HG03469 (cell line): Measurements from ENCODE around the gene CCR6.

ENCODE experiments used
- ATAC-seq: cut with Tn5 transposase; IDR thresholded peaks from one replicate; pipeline ENCODE4 v1.9.1; 2021; ENCODE audit warnings: mild to moderate bottlenecking, moderate library complexity, moderate number of reproducible peaks; ENCODE audit not compliant: unreplicated experiment

CCR6 gene

GRCh38 chr6:167140589-167141474 is 17.9 kb downstream of the CCR6 start:
- no peak for ATAC-seq

GRCh38 chr6:167141667-167142432 is 19.0 kb downstream of the CCR6 start:
- ATAC-seq, result no peak

- ATAC-seq, result no peak
Observed at GRCh38 chr6:167142433-167142761, 19.5 kb downstream of the CCR6 start.

- ATAC-seq, result no peak
Observed at GRCh38 chr6:167143041-167143440, 20.1 kb downstream of the CCR6 start.

- ATAC-seq, result no peak
Observed at GRCh38 chr6:167145461-167145860, 22.6 kb downstream of the CCR6 start.

- no peak for ATAC-seq
Observed at GRCh38 chr6:167146135-167146534, 23.2 kb downstream of the CCR6 start.

- no peak for ATAC-seq
Observed at GRCh38 chr6:167146977-167147376, 24.1 kb downstream of the CCR6 start.

- ATAC-seq, result no peak
Observed at GRCh38 chr6:167148021-167148420, 25.1 kb downstream of the CCR6 start.

GRCh38 chr6:167148997-167149396 is 26.1 kb downstream of the CCR6 start:
- no peak for ATAC-seq

- peak; percentile 31 for ATAC-seq
Observed at GRCh38 chr6:167150941-167151549, 28.1 kb downstream of the CCR6 start.

GRCh38 chr6:167151648-167152047 is 28.8 kb downstream of the CCR6 start:
- no peak for ATAC-seq

GRCh38 chr6:167152862-167153261 is 30.0 kb downstream of the CCR6 start:
- ATAC-seq, result peak; percentile 31

- ATAC-seq, result peak; percentile 38
Observed at GRCh38 chr6:167153521-167153959, 30.6 kb downstream of the CCR6 start.

- no peak for ATAC-seq
Observed at GRCh38 chr6:167154291-167154690, 31.4 kb downstream of the CCR6 start.

- ATAC-seq, result no peak
Observed at GRCh38 chr6:167154895-167155294, 32.0 kb downstream of the CCR6 start.

GRCh38 chr6:167157414-167157813 is 34.5 kb downstream of the CCR6 start:
- no peak for ATAC-seq

- no peak for ATAC-seq
Observed at GRCh38 chr6:167157863-167158262, 35.0 kb downstream of the CCR6 start, which contains the start of gene GPR31. Gene GPR31 (minus strand): TSS chr6:167157980. CDS start chr6:167157831, 149 bp downstream.

GRCh38 chr6:167161851-167162467 is 39.1 kb downstream of the CCR6 start:
- no peak for ATAC-seq

GRCh38 chr6:167162591-167162990 is 39.7 kb downstream of the CCR6 start:
- no peak for ATAC-seq

GRCh38 chr6:167163476-167164011 is 40.6 kb downstream of the CCR6 start:
- no peak for ATAC-seq

- no peak for ATAC-seq
Observed at GRCh38 chr6:167164261-167164660, 41.4 kb downstream of the CCR6 start.
